NCI-H2107 (cell line): Measurements from ENCODE around the gene CUX1.
"Not testable (repeated sequence)": the region's sequence is repeated elsewhere in the genome, so short reads cannot be mapped to it uniquely, and the experiment has no call there.

Experiments used
- DNase-seq: peaks from one replicate; lab custom pipeline; 2025; lab: John Stamatoyannopoulos, UW

The CUX1 gene, protein sequence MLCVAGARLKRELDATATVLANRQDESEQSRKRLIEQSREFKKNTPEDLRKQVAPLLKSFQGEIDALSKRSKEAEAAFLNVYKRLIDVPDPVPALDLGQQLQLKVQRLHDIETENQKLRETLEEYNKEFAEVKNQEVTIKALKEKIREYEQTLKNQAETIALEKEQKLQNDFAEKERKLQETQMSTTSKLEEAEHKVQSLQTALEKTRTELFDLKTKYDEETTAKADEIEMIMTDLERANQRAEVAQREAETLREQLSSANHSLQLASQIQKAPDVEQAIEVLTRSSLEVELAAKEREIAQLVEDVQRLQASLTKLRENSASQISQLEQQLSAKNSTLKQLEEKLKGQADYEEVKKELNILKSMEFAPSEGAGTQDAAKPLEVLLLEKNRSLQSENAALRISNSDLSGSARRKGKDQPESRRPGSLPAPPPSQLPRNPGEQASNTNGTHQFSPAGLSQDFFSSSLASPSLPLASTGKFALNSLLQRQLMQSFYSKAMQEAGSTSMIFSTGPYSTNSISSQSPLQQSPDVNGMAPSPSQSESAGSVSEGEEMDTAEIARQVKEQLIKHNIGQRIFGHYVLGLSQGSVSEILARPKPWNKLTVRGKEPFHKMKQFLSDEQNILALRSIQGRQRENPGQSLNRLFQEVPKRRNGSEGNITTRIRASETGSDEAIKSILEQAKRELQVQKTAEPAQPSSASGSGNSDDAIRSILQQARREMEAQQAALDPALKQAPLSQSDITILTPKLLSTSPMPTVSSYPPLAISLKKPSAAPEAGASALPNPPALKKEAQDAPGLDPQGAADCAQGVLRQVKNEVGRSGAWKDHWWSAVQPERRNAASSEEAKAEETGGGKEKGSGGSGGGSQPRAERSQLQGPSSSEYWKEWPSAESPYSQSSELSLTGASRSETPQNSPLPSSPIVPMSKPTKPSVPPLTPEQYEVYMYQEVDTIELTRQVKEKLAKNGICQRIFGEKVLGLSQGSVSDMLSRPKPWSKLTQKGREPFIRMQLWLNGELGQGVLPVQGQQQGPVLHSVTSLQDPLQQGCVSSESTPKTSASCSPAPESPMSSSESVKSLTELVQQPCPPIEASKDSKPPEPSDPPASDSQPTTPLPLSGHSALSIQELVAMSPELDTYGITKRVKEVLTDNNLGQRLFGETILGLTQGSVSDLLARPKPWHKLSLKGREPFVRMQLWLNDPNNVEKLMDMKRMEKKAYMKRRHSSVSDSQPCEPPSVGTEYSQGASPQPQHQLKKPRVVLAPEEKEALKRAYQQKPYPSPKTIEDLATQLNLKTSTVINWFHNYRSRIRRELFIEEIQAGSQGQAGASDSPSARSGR (N-terminal part only)

DNA sequence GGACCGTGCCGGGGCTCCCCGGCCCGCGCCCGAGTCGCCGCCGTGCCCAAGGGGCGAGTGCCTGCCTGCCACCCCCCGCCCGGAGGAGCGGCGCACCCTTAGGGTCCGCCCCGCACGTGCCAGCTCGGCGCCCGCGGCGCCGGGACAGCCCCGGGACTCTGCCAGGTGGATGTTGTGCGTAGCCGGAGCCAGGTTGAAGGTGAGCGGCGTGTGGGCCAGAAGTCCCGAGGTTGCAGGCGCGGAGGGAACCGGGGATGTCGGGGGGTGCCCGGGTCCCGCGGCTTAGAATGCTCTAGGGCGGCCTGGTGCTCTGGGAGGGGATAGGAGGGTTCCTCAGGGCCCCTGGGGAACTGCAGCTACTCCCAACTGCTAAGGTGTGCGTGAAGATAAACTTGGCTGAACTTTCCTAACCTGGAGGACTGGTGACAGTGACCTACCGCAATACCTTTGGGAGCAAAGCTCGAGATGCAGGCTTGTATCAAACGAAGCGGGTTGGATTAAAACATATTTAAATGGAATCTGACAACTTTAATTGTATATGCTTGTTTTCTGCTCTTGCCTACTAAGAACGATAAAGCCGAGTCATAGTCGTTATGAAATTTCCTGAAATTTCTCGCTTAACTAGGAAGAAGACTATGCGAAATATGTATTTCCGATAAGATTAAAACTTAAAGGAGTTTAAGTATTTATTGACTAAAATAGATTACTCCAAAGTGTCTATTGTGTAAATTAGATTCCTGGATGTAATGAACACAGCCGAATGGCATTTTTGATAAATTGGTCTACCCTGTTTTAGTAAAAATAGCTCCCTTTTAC lies at the start of gene CUX1:
CUX1 (plus strand) TSS at position 156 of the 816 bp plus-strand sequence; CDS start at position 170, 14 bp downstream.
- no peak for DNase-seq

DNA sequence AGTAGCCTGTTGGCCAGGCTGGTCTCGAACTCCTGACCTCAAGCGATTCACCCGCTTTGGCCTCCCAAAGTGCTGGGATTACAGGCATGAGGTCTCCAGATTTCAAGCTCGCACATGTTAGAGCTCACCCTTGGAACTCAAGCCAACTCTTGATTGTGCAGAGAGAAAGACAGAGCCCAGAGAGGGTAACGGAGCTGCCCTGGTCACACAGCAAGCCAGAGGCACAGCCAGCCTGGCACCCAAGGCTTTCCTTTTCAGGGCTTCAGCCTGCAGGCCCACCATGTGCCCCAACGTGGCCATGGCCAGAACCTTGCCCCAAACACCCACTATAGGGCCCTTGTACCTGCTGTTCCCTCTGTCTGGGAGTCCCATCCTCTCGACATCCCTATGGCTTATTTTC lies 49.1 kb upstream of the CUX1 start:
- DNase-seq: no peak

DNA sequence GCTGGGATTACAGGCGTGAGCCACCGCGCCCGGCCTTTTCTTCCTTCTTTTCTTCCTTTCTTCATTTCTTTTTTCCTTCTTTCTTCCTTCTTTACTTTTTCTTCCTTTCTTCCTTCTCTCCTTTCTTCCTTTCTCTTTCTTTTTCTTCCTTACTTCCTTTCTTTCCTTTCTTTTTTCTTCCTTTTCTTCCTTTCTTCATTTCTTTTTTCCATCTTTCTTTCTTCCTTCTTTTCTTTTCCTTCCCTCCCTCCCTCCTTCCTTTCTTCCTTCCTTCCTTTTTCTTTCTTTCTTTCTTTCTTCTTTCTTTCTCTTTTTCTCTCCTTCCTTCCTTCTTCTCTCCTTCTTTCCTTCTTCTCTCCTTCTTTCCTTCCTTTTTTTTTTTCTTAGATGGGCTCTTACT lies 47.0 kb upstream of the CUX1 start:
- DNase-seq: no peak

DNA sequence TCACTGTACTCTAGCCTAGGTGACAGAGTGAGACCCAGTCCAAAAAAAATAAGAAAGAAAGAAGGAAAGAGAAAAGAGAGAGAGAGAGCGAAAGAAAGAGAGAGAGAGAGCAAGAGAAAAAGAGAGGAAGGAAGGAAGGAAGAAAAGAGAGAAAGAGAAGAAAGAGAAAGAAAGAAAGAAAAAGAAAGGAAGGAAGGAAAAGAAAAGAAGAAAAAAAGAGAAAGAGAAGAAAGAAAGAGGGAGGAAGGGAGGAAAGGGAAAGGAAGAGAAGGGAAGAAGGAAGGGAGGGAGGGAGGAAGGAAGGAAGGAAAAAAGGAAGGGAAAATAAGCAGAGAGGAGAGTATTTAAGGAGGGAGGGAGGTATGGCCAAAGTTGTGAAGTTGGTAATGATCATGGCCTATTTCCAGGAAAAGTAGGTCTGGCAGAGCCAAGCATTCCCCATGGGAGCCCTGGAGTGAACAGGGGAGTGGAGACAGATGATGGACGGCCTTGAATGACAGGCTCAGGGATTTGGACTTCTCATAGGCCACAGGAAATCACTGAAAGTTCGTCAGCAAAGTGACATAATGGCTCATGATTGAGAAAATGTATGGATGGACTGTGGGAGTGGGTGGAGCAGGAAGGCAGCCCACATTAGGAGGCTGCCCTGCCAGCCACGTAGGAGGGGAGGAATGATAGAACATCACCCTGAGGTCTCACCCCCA lies 44.8 kb upstream of the CUX1 start:
- no peak for DNase-seq

DNA sequence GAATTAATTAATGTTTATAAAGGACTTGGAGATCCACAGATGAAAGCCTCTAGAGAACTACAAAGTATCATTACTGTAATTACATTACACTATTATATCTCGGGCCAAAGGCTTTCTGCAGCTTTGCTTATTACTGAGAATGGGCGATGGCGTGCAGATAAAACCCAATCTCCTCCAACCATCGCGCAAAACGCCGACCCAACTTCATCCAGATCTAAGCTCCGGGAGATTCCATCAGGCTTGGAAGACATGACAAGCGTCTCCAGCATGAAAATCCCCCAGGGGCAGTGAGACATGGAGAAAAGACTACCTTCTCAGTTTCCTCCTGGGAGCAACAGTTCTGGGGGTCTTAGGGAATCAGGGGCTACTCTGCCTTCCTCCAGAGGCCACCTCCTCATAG lies 42.2 kb upstream of the CUX1 start:
- no peak for DNase-seq

DNA sequence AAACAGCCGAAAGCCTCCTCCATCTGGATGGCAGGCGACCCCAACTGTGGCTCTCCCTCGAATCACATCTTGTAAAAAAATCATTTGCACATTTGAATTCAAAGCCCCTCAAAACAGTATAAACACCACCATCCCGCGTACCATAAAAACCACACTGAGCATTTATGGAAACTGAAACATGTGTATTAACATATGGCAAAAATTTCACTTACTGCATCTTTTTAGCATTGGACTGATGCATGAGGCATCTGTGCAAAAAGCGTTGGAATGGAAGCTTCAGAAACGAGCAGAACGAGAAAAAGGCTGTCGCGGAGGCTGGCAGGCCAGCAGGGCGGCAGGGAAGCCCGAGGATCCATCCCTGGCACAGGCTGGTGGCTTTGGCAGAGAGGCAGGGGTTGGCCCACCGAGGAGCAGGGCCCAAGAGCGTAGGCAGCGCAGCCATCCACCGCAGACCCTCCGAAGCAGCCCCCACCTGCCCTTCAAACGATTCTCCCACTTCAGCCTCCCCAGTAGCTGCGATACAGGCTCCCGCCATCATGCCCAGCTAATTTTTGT lies 39.3 kb upstream of the CUX1 start:
- no peak for DNase-seq

DNA sequence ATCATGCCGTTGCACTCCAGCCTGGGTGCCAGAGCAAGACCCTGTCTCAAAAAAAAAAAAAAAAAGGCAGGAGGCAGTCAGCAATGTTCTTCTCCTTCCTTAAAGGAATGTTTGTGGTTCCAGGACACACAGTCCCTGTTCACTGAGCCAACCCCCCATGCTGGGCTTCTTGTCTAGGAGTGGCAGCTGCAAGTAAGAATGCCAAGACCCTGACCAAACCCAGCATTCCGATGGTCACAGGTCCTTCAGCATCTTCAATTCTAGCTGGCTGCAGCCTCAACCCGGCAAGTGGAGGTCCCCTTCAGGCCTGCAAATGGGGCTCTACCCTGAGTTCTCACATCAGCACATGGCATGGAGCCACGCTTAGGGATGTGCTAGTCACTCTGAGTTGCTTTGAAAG lies 38.2 kb upstream of the CUX1 start:
- DNase-seq: no peak

DNA sequence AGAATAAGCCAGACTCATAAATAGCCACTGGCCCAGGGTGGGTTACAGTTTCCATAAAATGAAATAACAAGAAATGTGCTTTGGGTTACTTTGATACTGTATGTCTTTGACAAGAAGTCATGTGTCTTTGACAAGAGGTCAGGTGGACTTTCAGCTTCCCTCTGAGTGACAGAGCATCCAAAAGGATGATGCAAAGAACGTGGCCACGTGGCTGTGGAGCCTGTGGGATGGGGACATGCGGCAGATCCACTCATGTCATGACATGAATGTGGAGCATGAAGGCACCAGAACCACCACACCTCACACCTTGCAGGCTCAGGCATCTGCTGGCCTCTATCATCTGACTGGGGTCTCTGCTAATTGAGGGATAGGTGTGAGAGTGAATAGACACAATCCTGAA lies 37.1 kb upstream of the CUX1 start:
- no peak for DNase-seq

DNA sequence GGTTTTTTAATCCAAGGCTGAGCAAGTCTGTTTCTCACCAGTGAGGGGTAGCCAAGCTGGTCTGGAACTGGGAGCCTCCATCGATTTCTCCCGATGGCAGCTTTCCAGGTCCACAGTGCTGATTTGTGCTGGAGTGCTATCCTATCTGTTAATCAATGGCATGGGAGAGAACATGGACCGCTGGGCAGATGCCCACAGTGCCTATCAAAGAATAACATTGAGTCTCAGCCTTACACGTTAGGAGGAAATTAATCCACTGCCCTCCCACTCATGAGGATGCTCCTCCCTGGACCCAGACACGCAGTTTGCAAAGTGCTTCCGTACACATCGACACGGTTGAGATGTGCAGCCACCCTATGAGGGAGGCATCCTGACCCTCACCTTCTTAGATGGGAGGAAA lies 36.0 kb upstream of the CUX1 start:
- no peak for DNase-seq

DNA sequence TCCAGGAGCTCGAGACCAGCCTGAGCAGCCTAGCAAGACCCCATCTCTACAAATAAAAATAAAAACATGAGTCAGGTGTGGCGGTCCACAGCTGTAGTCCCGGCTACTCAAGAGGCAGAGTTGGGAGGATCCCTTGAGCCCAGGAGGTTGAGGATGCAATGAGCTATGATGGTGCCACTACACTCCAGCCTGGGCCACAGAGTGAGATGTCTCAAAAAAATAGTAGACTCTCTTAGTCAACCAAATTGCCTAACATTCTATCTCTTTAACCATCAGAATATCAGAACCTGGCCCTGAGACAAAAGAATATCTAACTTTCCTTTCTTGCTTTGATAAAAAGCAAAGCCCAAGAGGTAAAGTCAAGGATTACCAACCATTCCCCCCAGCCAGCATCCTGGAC lies 35.0 kb upstream of the CUX1 start:
- DNase-seq: no peak

DNA sequence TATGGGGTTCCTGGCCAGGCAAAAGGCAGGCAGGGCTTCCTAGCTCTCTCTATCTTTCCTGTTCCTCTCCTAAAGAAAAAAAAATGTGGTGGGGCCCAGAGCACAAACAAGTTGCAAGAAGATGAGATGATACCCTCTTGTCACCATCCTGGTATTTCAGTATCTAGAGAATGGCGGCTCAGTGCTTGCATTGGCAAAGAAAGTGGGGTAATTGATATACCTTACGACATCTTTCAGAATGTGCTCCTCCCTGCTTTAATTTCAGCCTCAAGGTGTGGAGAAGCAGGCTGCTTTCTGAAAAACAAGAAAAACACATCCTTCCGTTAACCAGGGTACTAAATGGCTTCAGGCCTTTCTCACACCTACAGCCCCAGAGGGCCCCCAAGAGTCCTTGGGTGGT lies 34.5 kb upstream of the CUX1 start:
- DNase-seq: no peak

DNA sequence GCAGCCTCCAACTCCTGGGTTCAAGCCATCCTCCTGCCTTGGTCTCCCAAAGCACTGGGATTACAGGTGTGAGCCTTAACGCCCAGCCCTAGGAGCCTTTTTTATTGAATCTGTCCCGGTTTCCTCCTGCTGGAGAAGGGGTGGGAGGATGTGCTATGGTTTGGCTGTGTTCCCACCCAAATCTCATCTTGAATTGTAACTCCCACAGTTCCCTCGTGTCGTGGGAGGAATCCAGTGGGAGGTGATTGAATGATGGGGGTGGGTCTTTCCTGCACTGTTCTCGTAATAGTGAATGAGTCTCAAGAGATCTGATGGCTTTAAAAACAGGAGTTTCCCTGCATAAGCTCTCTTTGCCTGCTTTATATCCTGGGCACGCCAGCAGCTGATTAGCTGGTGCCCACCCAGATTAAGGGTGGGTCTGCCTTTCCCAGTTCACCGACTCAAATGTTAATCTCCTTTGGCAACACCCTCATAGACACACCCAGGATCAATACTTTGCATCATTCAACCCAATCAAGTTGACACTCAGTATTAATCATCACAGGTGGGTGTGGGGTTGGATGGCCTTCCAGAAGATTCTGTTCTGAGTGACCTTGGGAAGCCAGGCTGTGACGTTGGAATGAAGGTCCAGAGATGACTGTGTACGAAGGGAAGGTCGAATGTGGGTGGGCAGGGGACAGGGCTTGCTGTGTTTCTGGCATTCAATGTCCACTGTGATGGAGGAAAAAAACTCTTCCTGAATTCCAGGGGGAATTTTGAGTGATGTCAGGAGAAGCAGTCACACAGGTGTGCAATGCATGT lies 33.8 kb upstream of the CUX1 start:
- DNase-seq: no peak

DNA sequence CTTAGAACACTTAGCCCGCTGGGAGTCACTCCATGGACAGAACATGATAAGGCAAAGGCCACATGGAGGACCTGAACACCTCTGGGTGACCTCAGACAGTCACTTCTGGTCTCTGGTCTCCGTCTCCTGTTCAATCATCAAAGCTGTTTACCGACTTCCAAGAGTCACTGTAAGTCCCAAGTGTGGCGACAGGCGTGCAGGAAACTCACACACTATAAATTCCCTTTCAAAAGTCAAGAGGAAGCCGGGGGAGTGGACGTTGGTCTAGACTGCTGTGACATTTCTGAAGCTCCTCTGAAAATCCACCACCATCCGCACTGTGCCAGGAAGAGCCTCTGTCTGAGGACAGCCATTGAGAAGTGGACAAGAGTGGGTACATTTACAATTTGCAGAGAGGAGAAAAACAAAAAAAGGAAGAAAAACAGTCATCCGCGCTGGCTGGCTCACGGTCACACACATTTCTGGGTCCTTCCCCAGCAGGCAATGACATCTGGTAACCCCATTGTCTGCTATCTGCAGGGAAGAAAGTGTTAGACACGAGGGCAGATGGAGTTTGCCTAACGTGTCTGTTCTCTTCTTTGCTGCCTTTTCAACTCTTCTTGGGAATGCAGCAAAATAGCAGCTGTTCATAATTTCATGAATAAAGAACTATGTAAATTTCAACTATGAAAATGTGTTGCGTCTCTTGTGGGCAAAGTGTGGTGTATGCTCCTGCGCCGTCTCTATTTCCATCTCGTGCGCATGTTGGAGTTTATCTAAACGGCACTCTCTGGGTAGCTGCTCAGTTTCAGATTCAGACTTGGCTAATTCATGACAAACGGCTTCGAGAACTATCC lies 32.9 kb upstream of the CUX1 start:
- no peak for DNase-seq

DNA sequence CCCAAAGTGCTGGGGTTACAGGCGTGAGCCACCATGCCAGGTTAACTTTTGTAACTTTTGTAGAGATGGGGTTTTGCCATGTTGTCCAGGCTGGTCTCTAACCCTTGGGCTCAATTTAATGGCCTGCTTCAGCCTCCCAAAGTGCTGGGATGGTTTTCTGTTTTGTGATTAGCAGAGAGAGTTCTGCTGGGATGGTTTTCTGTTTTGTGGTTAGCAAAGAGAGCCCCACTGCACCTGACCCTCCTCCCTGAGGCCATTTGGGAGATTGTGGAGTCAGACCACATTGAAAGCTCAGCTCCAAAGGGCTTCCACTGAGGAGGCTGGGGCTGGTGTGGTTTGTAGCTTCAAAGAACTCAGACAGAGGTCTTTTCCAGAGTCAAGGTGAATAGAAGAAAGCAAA lies 29.6 kb upstream of the CUX1 start:
- no peak for DNase-seq

DNA sequence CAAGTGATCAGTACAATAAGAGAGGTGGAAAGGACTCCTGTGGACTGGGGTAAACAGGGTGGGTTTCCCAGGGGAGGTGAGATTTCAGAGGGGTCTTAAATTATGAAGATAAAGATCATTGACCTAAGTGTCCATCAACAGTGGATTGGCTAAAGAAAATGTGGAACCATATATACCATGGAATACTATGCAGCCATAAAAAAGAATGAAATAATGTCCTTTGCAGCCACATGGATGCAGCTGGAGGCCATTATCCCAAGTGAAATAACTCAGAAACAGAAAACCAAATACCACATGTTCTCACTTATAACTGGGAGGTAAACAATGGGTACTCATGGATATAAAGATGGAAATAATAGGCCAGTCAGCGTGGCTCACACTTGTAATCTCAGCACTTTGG lies 28.9 kb upstream of the CUX1 start:
- DNase-seq: no peak

DNA sequence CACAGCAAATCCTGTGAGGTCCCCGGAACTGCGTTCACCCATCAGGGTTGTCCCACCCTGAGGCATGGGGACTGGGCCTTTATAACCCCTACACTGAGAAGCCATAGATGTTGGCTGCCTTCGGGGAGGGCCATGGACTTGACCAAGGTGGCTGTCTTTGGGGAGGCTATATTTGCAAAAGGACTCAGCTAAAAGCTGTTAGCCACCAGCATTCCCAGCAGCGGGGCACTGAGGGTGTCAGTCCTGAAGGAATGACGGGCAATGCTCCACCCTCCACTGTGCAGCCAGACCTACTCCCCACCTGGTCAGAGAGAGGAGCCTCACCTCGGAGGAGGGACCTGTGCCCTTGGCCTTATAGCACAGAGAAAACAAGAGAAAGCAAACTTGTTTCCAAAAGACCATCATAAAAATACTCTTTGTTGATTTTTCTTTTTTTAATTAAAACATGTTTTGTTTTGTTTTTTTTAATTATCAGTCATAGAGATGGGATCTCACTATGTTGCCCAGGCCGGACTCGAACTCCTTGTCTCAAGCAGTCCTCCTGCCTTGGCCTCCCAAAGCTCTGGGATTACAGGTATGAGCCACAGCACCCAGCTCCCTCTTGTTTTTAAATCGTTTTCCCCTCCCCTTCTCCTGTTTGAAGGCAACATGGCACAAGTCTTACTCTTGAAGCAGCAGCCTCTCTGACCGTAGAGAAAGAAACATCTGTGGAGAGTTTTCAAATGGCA lies 26.7 kb upstream of the CUX1 start:
- DNase-seq: no peak

DNA sequence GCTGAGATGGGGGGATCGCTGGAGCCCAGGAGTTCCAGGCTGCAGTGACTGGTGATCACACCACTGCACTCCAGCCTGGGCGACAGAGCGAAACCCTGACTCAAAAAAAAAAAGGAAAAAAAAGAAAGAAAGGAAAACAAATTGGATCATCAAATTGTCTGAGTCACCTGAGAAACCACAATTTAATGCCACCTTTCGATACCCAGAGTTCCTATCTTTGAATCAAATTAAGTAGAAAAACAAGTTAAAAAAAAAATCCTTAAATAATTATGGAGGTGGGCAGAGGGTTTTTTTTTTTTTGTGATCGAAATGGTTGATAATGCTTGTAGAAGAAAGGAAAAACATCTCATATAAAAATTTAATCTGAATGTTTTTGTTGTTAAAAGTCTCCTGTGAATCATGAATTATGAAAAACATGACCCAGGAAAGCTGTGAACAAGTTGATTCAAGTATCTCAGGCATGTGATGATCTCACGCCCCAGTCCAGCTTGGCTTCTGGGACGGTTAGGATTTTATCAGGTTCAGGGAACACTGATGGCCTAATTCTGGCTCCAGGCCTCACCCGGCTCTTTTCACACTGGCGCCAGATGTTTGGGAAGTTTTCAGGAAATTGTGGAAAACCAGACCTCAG lies 25.3 kb upstream of the CUX1 start:
- no peak for DNase-seq

DNA sequence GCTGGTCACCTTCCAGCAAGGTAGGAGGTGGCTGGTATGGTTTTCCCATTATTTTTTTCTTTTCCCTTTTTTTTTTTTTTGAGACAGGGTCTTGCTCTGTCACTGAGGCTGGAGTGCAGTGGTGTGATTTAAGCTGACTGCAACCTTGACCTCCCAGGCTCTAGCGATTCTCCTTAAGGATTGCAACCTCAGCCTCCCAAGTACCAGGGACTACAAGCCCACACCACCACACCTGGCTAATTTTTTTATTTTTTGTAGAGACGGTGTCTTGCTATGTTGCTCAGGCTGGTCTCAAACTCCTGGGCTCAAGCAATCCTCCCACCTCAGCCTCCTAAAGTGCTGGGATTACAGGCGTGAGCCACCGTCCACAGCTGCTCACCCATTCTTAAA lies 24.7 kb upstream of the CUX1 start:
- not testable (repeated sequence) for DNase-seq
